GM12801 (cell line): Measurements from ENCODE around the gene MLN.

ENCODE experiments used
- TF ChIP-seq, protein P1 (sequence below): IDR thresholded peaks from one replicate; pipeline ENCODE4 v1.5.1; 2011; ENCODE audit warnings: control low read depth; ENCODE audit not compliant: insufficient read length; ENCODE audit errors: extremely low read depth

The MLN gene

DNA sequence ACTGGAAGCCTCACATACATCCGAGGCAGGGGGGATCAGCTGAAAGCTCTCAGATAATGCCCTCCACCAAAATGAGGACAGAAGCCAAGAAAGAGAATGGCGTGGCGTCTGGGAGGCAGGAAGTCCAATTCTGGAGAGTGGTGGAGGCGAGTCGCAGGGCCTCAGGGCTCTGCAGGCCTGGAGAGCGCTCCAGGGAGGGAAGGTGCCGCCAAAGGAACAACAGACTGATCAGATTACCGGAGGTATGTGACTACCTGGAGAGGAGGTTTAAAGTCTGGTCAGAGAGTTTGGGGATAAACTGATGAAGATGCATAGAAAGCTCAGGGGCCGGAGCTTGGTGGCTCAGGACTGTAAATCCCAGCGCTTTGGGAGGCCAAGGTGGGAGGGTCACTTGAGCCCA is 45.9 kb downstream of the MLN start:
- TF ChIP-seq, protein P1, sequence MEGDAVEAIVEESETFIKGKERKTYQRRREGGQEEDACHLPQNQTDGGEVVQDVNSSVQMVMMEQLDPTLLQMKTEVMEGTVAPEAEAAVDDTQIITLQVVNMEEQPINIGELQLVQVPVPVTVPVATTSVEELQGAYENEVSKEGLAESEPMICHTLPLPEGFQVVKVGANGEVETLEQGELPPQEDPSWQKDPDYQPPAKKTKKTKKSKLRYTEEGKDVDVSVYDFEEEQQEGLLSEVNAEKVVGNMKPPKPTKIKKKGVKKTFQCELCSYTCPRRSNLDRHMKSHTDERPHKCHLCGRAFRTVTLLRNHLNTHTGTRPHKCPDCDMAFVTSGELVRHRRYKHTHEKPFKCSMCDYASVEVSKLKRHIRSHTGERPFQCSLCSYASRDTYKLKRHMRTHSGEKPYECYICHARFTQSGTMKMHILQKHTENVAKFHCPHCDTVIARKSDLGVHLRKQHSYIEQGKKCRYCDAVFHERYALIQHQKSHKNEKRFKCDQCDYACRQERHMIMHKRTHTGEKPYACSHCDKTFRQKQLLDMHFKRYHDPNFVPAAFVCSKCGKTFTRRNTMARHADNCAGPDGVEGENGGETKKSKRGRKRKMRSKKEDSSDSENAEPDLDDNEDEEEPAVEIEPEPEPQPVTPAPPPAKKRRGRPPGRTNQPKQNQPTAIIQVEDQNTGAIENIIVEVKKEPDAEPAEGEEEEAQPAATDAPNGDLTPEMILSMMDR: no peak

DNA sequence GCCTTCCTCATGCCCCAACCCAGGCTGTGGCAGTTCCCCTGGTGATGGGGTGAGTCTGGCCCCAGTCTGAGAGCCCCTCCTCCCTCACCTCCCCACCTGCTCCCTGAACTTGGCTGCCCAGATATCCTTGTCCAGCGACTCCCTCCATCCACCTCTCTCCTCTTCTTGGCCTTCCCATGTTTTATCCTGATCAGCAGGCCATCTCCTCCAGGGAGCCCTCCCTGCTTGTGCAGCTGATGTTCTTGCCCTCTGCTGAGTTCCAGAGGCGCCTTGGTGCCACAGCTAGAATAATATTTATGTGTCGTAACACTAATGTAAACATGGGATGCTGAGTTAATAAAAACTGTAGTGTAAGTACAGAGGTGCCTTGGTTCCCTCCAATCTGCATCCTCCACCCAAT is 46.7 kb downstream of the MLN start:
- TF ChIP-seq, protein P1: no peak

DNA sequence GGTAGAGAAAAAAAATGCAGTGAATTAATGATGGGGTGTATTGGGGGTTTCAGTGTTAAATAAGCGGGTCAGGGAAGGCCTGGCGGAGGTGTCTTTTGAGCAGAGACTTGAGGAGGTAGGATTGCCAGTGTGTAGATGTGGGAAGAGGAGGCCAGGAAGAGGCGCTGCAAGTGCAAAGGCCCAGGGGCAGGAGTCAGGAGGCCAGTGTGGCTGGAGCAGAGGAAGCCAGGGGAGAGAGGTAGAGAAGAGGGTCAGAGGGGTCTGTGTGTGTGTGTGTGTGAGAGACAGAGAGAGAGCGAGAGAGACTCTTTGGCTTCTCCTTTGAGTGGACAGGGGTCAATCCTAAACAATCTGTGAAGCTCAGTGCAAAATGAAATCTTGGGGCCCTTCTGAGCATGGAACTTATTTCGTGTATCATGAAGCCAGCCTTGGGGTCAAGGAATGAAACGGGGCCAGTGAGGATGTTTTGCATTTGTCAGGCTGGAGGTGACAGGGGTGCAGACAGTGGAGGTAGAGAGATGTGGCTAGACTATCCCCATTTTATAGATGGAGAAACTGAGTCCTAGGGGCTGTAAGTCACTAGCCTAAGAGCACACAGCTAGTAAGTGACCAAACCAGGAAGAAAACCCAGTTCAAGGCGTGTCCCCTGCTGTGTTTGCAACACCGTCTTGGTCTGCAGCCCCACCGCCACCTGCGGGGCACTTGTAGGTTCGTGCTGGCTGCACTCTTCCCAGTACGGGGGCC is 47.4 kb downstream of the MLN start:
- TF ChIP-seq, protein P1: no peak

DNA sequence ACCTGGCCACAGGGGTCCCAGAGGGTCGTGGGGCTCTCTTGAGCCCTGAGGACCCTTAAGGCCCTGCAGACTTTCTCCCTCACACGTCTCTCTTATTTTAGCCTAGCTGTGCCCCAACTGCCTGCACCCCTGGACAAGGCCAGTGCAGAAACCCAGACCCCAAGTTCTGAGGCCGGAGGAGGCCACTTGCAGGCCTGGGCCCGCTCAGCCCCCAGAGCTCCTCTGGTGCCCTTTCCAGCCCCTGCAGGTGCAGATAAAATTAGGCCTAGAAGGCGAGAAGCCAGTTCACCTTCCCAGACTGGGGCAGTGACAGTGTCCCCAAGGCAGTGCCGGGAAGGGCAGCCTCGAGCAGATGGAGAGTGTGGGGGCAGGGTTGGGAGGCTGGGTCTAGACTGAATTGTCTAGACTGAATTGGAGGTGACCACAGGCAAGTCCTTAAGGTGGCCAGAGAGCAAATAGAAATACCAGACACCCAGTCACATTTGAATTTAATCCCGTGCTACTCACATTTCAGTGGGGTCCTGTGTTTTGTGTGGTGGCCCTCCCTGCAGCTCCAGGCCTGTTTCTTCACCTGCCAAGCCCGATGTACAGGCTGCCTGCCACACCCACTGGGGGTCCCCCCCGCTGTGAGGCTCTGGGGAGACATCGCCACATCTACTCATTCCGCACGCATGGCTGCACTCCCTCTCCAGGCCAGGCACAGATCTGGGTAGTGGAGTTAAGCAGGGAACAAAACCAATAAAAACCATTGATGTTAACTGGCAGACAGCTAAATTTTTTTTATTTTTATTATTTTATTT is 48.5 kb downstream of the MLN start:
- TF ChIP-seq, protein P1: no peak

DNA sequence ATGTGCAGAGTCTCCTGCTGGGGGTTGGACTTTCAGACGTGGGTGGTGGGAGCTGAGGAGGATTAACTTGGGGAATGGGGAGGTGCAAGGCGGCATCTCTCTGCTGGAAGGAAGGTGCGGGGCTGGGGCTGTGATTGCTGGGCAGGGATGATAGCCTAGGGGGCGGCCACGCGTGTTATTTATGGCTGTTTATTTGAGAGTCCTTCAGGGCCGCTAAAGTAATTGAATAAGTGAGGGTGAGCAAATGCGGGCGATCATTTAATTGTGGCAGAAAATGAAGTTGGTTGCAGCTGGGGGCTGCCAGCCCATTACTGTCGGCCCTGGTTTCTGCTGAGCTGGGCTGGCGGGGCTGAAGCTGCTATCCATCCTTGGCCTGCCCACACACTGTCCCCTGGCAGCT is 49.6 kb downstream of the MLN start:
- TF ChIP-seq, protein P1: no peak

DNA sequence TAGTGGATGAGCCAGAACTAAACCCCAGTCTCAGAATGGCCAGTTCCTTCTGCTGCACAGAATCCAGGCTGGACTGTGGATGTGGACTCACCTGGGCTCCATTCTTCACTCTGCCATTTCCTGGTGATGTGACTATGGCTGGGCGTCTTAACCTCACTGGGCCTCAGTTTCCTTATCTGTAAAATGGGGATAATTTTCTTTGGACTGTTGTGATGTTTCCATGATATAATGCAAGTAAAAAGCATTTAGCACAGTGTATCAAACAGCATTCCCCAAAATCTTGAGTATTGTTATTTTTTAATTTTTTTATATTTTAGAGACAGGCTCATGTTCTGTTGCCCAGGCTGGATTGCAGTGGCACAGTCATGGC is 51.2 kb downstream of the MLN start:
- TF ChIP-seq, protein P1: no peak

DNA sequence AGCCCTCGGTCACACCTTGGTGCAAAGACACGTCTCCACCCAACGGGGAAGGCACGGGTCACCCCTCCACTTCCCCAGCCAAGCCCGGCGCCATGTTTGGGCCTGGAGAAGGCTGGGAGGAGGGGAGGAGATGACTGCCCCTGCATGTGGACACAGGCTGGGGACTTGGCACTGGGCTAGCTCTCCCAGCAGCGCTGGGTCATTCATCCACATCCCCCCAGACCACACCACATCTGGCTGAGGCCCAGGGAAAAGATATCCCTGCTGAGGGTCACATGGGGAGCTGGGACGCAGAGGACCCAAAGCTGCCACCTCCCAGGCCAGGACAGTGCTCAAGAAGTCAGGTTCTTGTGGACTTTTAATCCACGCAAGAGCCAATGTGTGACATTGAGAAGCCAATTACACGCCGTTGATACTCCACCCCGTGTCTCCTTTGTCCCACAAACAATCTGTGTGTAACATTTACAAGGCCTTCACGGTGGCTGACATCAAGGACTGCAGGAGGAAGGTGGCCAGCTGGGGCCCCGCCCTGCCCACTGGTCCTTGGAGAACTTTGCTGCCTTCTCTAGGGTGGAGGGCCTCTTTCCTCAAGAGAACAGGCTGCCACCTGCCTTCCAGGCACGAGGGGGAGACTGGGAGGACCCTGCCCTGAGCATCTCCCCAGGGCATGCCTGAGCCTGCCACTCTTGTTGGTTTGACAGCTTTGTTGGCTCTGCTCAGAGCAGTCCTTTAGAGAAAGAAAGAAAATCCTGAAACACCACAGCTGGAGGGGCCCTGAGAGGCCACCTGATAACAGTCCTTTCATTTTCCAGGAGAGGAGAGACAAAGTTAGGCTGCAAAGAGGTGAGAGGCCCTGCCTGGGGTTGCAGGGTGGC is 51.8 kb downstream of the MLN start:
- TF ChIP-seq, protein P1: no peak
